SK-N-SH (cell line): ENCODE data around the gene SBNO1. TPM values are rescaled to one million over a fixed set of nuclear protein-coding genes. Genes with fewer than 3 reads are reported as not detected.
A peak's percentile ranks its signal among the peaks of the same experiment; 100 is the strongest.
"Not testable (repeated sequence)": the region's sequence is repeated elsewhere in the genome, so short reads cannot be mapped to it uniquely, and the experiment has no call there.

Source experiments
- CTCF ChIA-PET: fragments of 300-600, 350-600 bp; formaldehyde crosslinking; extraction: SDS; loops from one replicate; lab custom pipeline; 2021; lab: Yijun Ruan, JAX
- POLR2A ChIA-PET: fragments of 350-600 bp; sonication (Branson Sonifier 250); formaldehyde crosslinking; extraction: SDS; loops from one replicate; lab custom pipeline; 2020; ENCODE audit warnings: antibody characterized with exemption, inconsistent platforms; lab: Yijun Ruan, JAX
- DNase-seq: peaks from one replicate; pipeline ENCODE4 v3.0.0; 2012
- H2AFZ ChIP-seq: fragments of 200-600 bp; sonication (generic); 2 replicates; pipeline ENCODE4 v1.8.1; 2016; ENCODE audit warnings: antibody characterized with exemption, mild to moderate bottlenecking, low read depth
- H3F3A ChIP-seq: fragments of 200-600 bp; sonication (generic); replicated peaks from 2 replicates; pipeline ENCODE3; 2016; ENCODE audit warnings: antibody characterized with exemption, mild to moderate bottlenecking; ENCODE audit not compliant: insufficient read depth
- H3K27ac ChIP-seq, 2 experiments: fragments of 200-500 bp in 1 of 2; fragments of 200-600 bp in 1 of 2; sonication (Bioruptor generic) in 1 of 2; sonication (generic), shearing (Covaris generic) in 1 of 2; 2 replicates each; pipeline versions ENCODE4 v1.5.1 to v1.6.1; 2014 to 2016; ENCODE audit warnings: low read depth in 2 of 2, inconsistent platforms in 1 of 2, low read length in 1 of 2, mild to moderate bottlenecking in 1 of 2, mixed read lengths in 1 of 2
- H3K27me3 ChIP-seq: fragments of 200-600 bp; sonication (generic), shearing (Covaris generic); 2 replicates; pipeline ENCODE4 v1.6.1; 2016; ENCODE audit warnings: mixed run types; ENCODE audit not compliant: insufficient read depth
- H3K36me3 ChIP-seq, 2 experiments: fragments of 200-500 bp in 1 of 2; fragments of 200-600 bp in 1 of 2; sonication (Bioruptor generic) in 1 of 2; sonication (generic) in 1 of 2; replicated peaks in 1 of 2; 2 replicates each; pipeline versions ENCODE3 to v1.5.1; 2014 to 2016; ENCODE audit warnings: low read length in 1 of 2, mild to moderate bottlenecking in 1 of 2; ENCODE audit not compliant: insufficient read depth in 2 of 2, control insufficient read depth in 1 of 2
- H3K4me1 ChIP-seq, 2 experiments: fragments of 200-500 bp in 1 of 2; fragments of 200-600 bp in 1 of 2; sonication (Bioruptor generic) in 1 of 2; sonication (generic), shearing (Covaris generic) in 1 of 2; 2 replicates each; pipeline versions ENCODE4 v1.5.1 to v1.6.1; 2014 to 2016; ENCODE audit warnings: low read depth in 1 of 2, low read length in 1 of 2, mixed run types in 1 of 2; ENCODE audit not compliant: insufficient read depth in 2 of 2, control insufficient read depth in 1 of 2
- H3K4me2 ChIP-seq: fragments of 200-600 bp; sonication (generic), shearing (Covaris generic); 2 replicates; pipeline ENCODE4 v1.6.1; 2017; ENCODE audit warnings: mixed run types
- H3K4me3 ChIP-seq, 2 experiments: fragments of 200-500 bp in 1 of 2; fragments of 200-600 bp in 1 of 2; sonication (Bioruptor generic) in 1 of 2; sonication (generic), shearing (Covaris generic) in 1 of 2; 2 replicates each; pipeline versions ENCODE4 v1.5.1 to v1.8.1; 2014 to 2016; ENCODE audit warnings: low read depth in 2 of 2, inconsistent platforms in 1 of 2, low read length in 1 of 2, mild to moderate bottlenecking in 1 of 2, mixed read lengths in 1 of 2, moderate library complexity in 1 of 2
- H3K79me2 ChIP-seq: fragments of 200-600 bp; sonication (generic); 2 replicates; pipeline ENCODE4 v1.8.1; 2017; ENCODE audit warnings: mild to moderate bottlenecking; ENCODE audit not compliant: insufficient read depth
- H3K9ac ChIP-seq: fragments of 200-600 bp; sonication (generic); 2 replicates; pipeline ENCODE4 v1.6.1; 2017; ENCODE audit warnings: mixed run types
- H3K9me2 ChIP-seq: fragments of 200-600 bp; sonication (generic); 2 replicates; pipeline ENCODE4 v1.6.1; 2017; ENCODE audit warnings: mixed run types
- H3K9me3 ChIP-seq: fragments of 200-600 bp; sonication (generic); 2 replicates; pipeline ENCODE4 v1.6.1; 2017; ENCODE audit warnings: mixed run types, mild to moderate bottlenecking, moderate library complexity
- H4K20me1 ChIP-seq: fragments of 200-600 bp; sonication (generic); 2 replicates; pipeline ENCODE4 v1.6.1; 2017; ENCODE audit warnings: mild to moderate bottlenecking, mixed run types; ENCODE audit not compliant: insufficient read depth
- CHD2 ChIP-seq: fragments of 150-350 bp; IDR thresholded peaks from 2 replicates; pipeline ENCODE4 v1.6.1; 2018; ENCODE audit warnings: low read length; ENCODE audit not compliant: partially characterized antibody
- FOSL2 ChIP-seq: IDR thresholded peaks from 2 replicates; pipeline ENCODE4 v1.4.0; 2012; ENCODE audit warnings: low read depth, mild to moderate bottlenecking, moderate library complexity, borderline replicate concordance
- GABPA ChIP-seq: IDR thresholded peaks from 2 replicates; pipeline ENCODE4 v1.4.0; 2012; ENCODE audit warnings: low read depth, mild to moderate bottlenecking
- MAX ChIP-seq: IDR thresholded peaks from 2 replicates; pipeline ENCODE4 v1.4.0; 2012; ENCODE audit warnings: low read depth
- MXI1 ChIP-seq: IDR thresholded peaks from 2 replicates; pipeline ENCODE4 v1.6.1; 2012; ENCODE audit warnings: mild to moderate bottlenecking, low read depth, low read length, improper control_type of control experiment
- NRF1 ChIP-seq: IDR thresholded peaks from 2 replicates; pipeline ENCODE4 v1.6.1; 2012; ENCODE audit warnings: low read depth, mild to moderate bottlenecking, low read length
- RAD21 ChIP-seq: IDR thresholded peaks from 2 replicates; pipeline ENCODE4 v1.6.1; 2012; ENCODE audit warnings: mild to moderate bottlenecking, low read length
- RFX5 ChIP-seq: IDR thresholded peaks from 2 replicates; pipeline ENCODE4 v1.6.1; 2012; ENCODE audit warnings: mild to moderate bottlenecking, improper control_type of control experiment, low read length
- SIN3A ChIP-seq: IDR thresholded peaks from 2 replicates; pipeline ENCODE4 v1.6.1; 2012; ENCODE audit warnings: low read depth, mild to moderate bottlenecking, low read length, moderate library complexity, borderline replicate concordance
- SMC3 ChIP-seq: IDR thresholded peaks from 2 replicates; pipeline ENCODE4 v1.6.1; 2012; ENCODE audit warnings: low read depth, low read length, improper control_type of control experiment
- TCF12 ChIP-seq: IDR thresholded peaks from 2 replicates; pipeline ENCODE4 v1.4.0; 2012
- TEAD4 ChIP-seq: IDR thresholded peaks from 2 replicates; pipeline ENCODE4 v1.4.0; 2012; ENCODE audit warnings: mild to moderate bottlenecking, borderline replicate concordance; ENCODE audit not compliant: insufficient read depth
- WGBS: methylation state at CpG from one replicate; pipeline ENCODE4 v1.1.6; 2017; ENCODE audit warnings: low lambda C conversion rate; 5-methylcytosine and 5-hydroxymethylcytosine counted together
- polyA plus RNA-seq, 3 experiments: library from polyadenylated mRNA; depleted of rRNA; stranded (reverse); fragments of >200 nt; gene quantifications; 2 replicates each; pipeline ENCODE4 v1.2.3, GENCODE V29; 2012

Gene SBNO1
- polyA plus RNA-seq, 1 of the 3 experiments (the other 2 are of a cell fraction): 4.5 TPM

DNA sequence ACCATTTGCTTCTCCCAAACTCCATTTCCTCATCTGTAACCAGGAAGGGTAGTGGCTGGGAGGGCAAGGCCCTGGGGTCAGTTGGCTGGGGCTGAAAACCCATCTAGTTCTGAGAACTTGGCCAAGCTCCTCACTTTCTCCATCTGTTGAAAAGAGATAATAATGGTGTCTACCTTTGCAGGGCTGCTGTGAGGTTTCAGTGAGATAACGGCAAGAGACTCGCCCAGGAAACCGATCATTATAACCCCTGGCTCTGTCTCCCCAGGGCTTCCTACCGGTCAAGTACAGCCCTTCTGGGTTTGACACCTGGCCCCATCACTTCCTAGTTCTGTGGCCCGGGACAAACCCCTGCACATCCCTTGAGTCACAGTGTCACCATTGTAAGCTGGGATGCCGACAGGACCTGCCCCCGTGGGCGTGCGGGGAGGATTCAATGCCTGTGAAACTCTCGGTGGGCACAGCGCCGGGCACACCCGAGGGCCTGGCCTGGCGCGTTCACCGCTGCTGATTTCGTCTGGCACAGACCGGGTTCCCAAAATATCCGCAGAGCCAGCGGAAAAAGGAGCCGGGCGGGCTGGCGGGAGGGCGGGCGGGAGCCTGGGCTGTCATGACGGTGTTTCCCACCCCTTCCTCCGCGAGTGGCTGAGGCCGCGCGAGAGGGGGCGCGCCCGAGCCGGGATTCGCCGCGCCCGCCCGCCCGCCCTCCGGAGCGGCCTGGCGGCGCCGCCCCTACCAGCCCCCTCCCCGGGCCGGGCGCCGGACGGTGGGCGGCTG is 23.7 kb upstream of the SBNO1 start:
- Histone ChIP-seq H3K4me2 (peak overlapping the region; percentile 99), H3K79me2 (peaks cover 83% of the 10 kb centered on the region), H3K27me3 (no peaks in the 10 kb centered on the region), H3K27ac (peak overlapping the region; percentile 76 to 77), H3K9me2 (no peaks in the 10 kb centered on the region), H3K9ac (peak overlapping the region; percentile 77), H3K4me1 (peaks cover 10 to 17% of the 10 kb centered on the region in 2 experiments; a peak in 3 of 4 replicates), H3F3A (peaks cover 25% of the 10 kb centered on the region), H2AFZ (peak overlapping the region; percentile 95), H3K36me3 (peaks cover 16 to 25% of the 10 kb centered on the region in 2 experiments), H3K9me3 (no peaks in the 10 kb centered on the region), H3K4me3 (peak overlapping the region; percentile 67 to 77), H4K20me1 (peaks cover 7% of the 10 kb centered on the region)
- TF ChIP-seq CHD2: peak; percentile 59
- TF ChIP-seq RFX5: 0 out of 2 replicates have a peak, but pooled peaks have one; percentile 32
- TF ChIP-seq RAD21: no peak
- peak; percentile 67 for TF ChIP-seq MXI1
- ChIA-PET CTCF (interaction anchor here (0.7 to 1.0 kb wide), 2 partner anchors 22 to 23 kb away, joined by 3 to 4 read pairs; no protein-coding TSS in a partner anchor), POLR2A (interaction anchor here (1.0 kb wide), 1 partner anchor 214 kb away, joined by 3 read pairs; no protein-coding TSS in a partner anchor)
- 3% methylated on average over 6 of the region's 52 CpGs for WGBS
- peak; percentile 98 for DNase-seq

DNA sequence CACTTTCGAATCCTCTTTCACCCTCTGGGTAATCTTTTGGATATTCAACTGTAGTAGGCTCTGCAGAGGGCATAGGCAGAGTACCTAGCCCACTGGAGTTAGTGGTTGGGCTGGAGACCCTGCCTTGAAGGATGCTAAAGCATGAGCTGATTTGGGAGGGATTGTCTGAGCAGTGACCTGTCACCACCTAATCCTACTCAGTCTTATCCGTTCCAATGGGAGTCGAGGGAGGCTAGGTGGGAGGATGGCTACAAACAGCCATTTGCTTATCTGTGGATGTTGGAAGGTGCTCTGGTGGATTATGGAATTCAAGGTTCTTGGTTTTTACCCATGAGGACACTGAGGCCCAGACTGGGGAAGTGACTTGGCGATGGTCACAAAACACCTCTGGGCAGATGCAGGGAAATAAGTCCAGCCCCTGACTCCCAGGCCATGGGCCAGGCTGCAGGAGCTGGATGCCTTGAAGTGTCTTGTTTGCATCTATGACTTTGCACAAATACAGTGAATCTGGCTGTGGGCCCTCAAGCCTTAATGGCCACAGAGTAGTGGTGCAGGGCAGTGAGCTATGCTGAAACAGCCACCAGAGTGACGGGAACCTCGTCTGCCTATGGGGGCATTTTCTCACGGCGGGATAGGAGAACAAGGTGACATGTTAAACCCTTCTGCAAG is 23.0 kb upstream of the SBNO1 start:
- TF ChIP-seq FOSL2 (no peak), TEAD4 (no peak), NRF1 (no peak), MAX (no peak), SIN3A (no peak), TCF12 (no peak), RAD21 (no peak), GABPA (no peak), SMC3 (no peak)
- H3K9me3 ChIP-seq: no peaks in the 10 kb centered on the region
- 83% methylated on average over 3 of the region's 8 CpGs for WGBS

GRCh38 chr12:123385536-123385935 is 20.9 kb upstream of the SBNO1 start:
- 97% methylated on average over 9 of the region's 9 CpGs for WGBS

More for the DNA sequence above, 23.0 kb upstream of the SBNO1 start:
- peaks cover 18% of the 10 kb centered on the region for H3F3A ChIP-seq
- no peaks in the 10 kb centered on the region for H3K27me3 ChIP-seq
- peak overlapping the region; percentile 99 for H3K4me2 ChIP-seq
- peak overlapping the region; percentile 95; the same call in 1 of the 2 replicates for H2AFZ ChIP-seq
- H3K4me3 ChIP-seq: peak overlapping the region; percentile 64 to 77; a peak in 3 of 4 replicates
- H4K20me1 ChIP-seq: peaks cover 7% of the 10 kb centered on the region
- DNase-seq: no peak
- peaks cover 76% of the 10 kb centered on the region for H3K79me2 ChIP-seq
- no peaks in the 10 kb centered on the region for H3K9me2 ChIP-seq
- POLR2A ChIA-PET: interaction anchor here (1.0 kb wide), 1 partner anchor 215 kb away, joined by 3 read pairs; no protein-coding TSS in a partner anchor
- CTCF ChIA-PET: interaction anchor here (0.7 to 2.0 kb wide), 4 partner anchors 22 to 83 kb away, joined by 3 to 6 read pairs (median 4); no protein-coding TSS in a partner anchor
- peak overlapping the region; percentile 76 to 77 for H3K27ac ChIP-seq
- peaks cover 10 to 17% of the 10 kb centered on the region in 2 experiments; a peak in 3 of 4 replicates for H3K4me1 ChIP-seq
- H3K36me3 ChIP-seq: peaks cover 16 to 19% of the 10 kb centered on the region in 2 experiments
- H3K9ac ChIP-seq: peak overlapping the region; percentile 77

More at GRCh38 chr12:123385536-123385935, 20.9 kb upstream of the SBNO1 start:
- CTCF ChIA-PET: interaction anchor here (0.9 to 1.3 kb wide), 3 partner anchors 20 to 196 kb away, joined by 3 to 5 read pairs (median 4); no protein-coding TSS in a partner anchor
- DNase-seq, H3K4me3 ChIP-seq, H3K27me3 ChIP-seq, H3K9me2 ChIP-seq, H3K36me3 ChIP-seq, H4K20me1 ChIP-seq, POLR2A ChIA-PET, H3K9me3 ChIP-seq: not testable (repeated sequence)
- peak overlapping the region; percentile 77; the same call in 1 of the 2 replicates for H3K9ac ChIP-seq
- peaks cover 18% of the 10 kb centered on the region for H3F3A ChIP-seq
- H3K4me1 ChIP-seq: peaks cover 5 to 17% of the 10 kb centered on the region in 2 experiments; a peak in 3 of 4 replicates
- H3K79me2 ChIP-seq: peaks cover 55% of the 10 kb centered on the region
- peak overlapping the region in 1 of 2 experiments; percentile 59; a peak in 2 of 4 replicates for H3K27ac ChIP-seq
- H2AFZ ChIP-seq: peak overlapping the region; percentile 80
- H3K4me2 ChIP-seq: peak overlapping the region; percentile 90
